HepG2 (cell line): ENCODE results near the gene POLE4. TPM values are rescaled to one million over a fixed set of nuclear protein-coding genes. Genes with fewer than 3 reads are reported as not detected.

ENCODE experiments used
- ATF7 ChIP-seq, 2 experiments: fragments of 450-650 bp in 1 of 2; sonication (generic) in 1 of 2; formaldehyde crosslinking in 1 of 2; IDR thresholded peaks; 2 replicates each; pipeline versions ENCODE4 v1.4.0 to v1.6.1; 2016 to 2020; ENCODE audit warnings: antibody characterized with exemption in 1 of 2, mild to moderate bottlenecking in 1 of 2, missing genetic modification reagents in 1 of 2
- CEBPZ ChIP-seq: IDR thresholded peaks from 2 replicates; pipeline ENCODE4 v1.6.1; 2012; ENCODE audit warnings: low read length, improper control_type of control experiment
- MBNL3 ChIP-seq: fragments of 250-450 bp; sonication (Bioruptor Pico); conservative IDR thresholded peaks from 2 replicates; pipeline ENCODE4 v1.8.0; 2022; ENCODE audit warnings: mild to moderate bottlenecking, inconsistent platforms
- MYC ChIP-seq: sonication (generic); formaldehyde crosslinking; IDR thresholded peaks from 2 replicates; pipeline ENCODE4 v1.9.0; 2021; ENCODE audit warnings: missing genetic modification reagents, borderline replicate concordance
- NCOA1 ChIP-seq: sonication (generic); formaldehyde crosslinking; IDR thresholded peaks from 2 replicates; pipeline ENCODE4 v1.9.0; 2021; ENCODE audit warnings: missing genetic modification reagents
- NFIB ChIP-seq: sonication (generic); formaldehyde crosslinking; IDR thresholded peaks from 2 replicates; pipeline ENCODE4 v1.9.0; 2021; ENCODE audit warnings: missing genetic modification reagents, mild to moderate bottlenecking, borderline replicate concordance
- POLR2G ChIP-seq: fragments of 200-400 bp; formaldehyde crosslinking; IDR thresholded peaks from 2 replicates; pipeline ENCODE4 v1.6.1; 2018; ENCODE audit warnings: mild to moderate bottlenecking, low read depth, low read length, moderate library complexity
- RFX1 ChIP-seq: fragments of 450-650 bp; IDR thresholded peaks from 2 replicates; pipeline ENCODE4 v1.6.1; 2017
- SIX1 ChIP-seq: sonication (generic); formaldehyde crosslinking; IDR thresholded peaks from 2 replicates; pipeline ENCODE4 v1.4.0; 2020; ENCODE audit warnings: missing genetic modification reagents, borderline replicate concordance
- SMARCC2 ChIP-seq: fragments of 450-650 bp; IDR thresholded peaks from 2 replicates; pipeline ENCODE4 v1.6.1; 2017; ENCODE audit warnings: antibody characterized with exemption, mild to moderate bottlenecking
- SRSF4 ChIP-seq: fragments of 200-400 bp; formaldehyde crosslinking; IDR thresholded peaks from one replicate; pipeline ENCODE4 v1.6.1; 2018; ENCODE audit warnings: mild to moderate bottlenecking, low read depth, low read length, moderate library complexity; ENCODE audit not compliant: poor library complexity, severe bottlenecking
- ZFP91 ChIP-seq: sonication (generic); formaldehyde crosslinking; IDR thresholded peaks from 2 replicates; pipeline ENCODE4 v1.9.0; 2022; ENCODE audit warnings: missing genetic modification reagents, mild to moderate bottlenecking, borderline replicate concordance
- ZNF12 ChIP-seq: sonication (generic); formaldehyde crosslinking; IDR thresholded peaks from 2 replicates; pipeline ENCODE4 v1.5.0; 2020; ENCODE audit warnings: missing genetic modification reagents
- ZNF354B ChIP-seq: sonication (generic); formaldehyde crosslinking; IDR thresholded peaks from 2 replicates; pipeline ENCODE4 v1.8.0; 2022; ENCODE audit warnings: mild to moderate bottlenecking, missing genetic modification reagents
- ZNF512B ChIP-seq: sonication (generic); formaldehyde crosslinking; IDR thresholded peaks from 2 replicates; pipeline ENCODE4 v1.5.1; 2020; ENCODE audit warnings: missing genetic modification reagents, mild to moderate bottlenecking, borderline replicate concordance
- ZNF564 ChIP-seq: sonication (generic); formaldehyde crosslinking; IDR thresholded peaks from 2 replicates; pipeline ENCODE4 v1.8.1; 2023; ENCODE audit warnings: mild to moderate bottlenecking, missing genetic modification reagents
- ZNF597 ChIP-seq: sonication (generic); formaldehyde crosslinking; IDR thresholded peaks from 2 replicates; pipeline ENCODE4 v1.5.0; 2020; ENCODE audit warnings: missing genetic modification reagents
- ZNF7 ChIP-seq: IDR thresholded peaks from 2 replicates; pipeline ENCODE4 v1.6.1; 2016; ENCODE audit warnings: missing biosample characterization, missing genetic modification reagents
- ZNF720 ChIP-seq: sonication (generic); formaldehyde crosslinking; IDR thresholded peaks from 2 replicates; pipeline ENCODE4 v1.4.0; 2020; ENCODE audit warnings: missing genetic modification reagents
- ZNF777 ChIP-seq: sonication (generic); formaldehyde crosslinking; IDR thresholded peaks from 2 replicates; pipeline ENCODE4 v1.4.0; 2020; ENCODE audit warnings: missing genetic modification reagents
- polyA plus RNA-seq, 8 experiments: library from polyadenylated mRNA; depleted of rRNA in 3 of 8; stranded (reverse) in 7 of 8; unstranded in 1 of 8; fragments of >200 nt; fragmentation: Illumina TruSeq in 4 of 8; extraction: Trizol in 4 of 8; gene quantifications; 2 replicates each; pipeline versions ENCODE4 v1.2.1 to v1.2.3, GENCODE V29; 2011 to 2016; ENCODE audit warnings: low read depth in 4 of 8, missing spikeins in 1 of 8, mixed read lengths in 1 of 8; ENCODE audit not compliant: insufficient read depth in 1 of 8
- total RNA-seq, 5 experiments: library from RNA; depleted of rRNA; stranded (reverse); fragments of >200 nt; fragmentation: Illumina TruSeq; extraction: Trizol; gene quantifications; 2 replicates each; pipeline ENCODE4 v1.2.3, GENCODE V29; 2016; ENCODE audit warnings: low read depth in 1 of 5

Gene POLE4
- total and polyA plus RNA-seq, 2 of the 13 experiments (the other 11 are each of a cell fraction or from before 2014, with no cell fraction given): 106 to 116 TPM

- TF ChIP-seq SMARCC2 (no peak), ZNF354B (CRISPR knock-in tag) (peak; percentile 93; the same call in 1 of the 2 replicates), ZNF512B (CRISPR knock-in tag) (0 out of 2 replicates have a peak, but pooled peaks have one; percentile 48), SRSF4 (no peak), ZNF597 (CRISPR knock-in tag) (no peak), ZNF564 (peak; percentile 85; the same call in 1 of the 2 replicates), ZNF720 (CRISPR knock-in tag) (no peak; the same call in 1 of the 2 replicates), ZNF777 (CRISPR knock-in tag) (peak; percentile 82), RFX1 (no peak), ZNF7 (CRISPR knock-in tag) (peak; percentile 16; the same call in 1 of the 2 replicates), MBNL3 (CRISPR knock-in tag) (no peak), POLR2G (peak; percentile 97), MYC (peak; percentile 87), ZNF12 (peak; percentile 46), NCOA1 (CRISPR knock-in tag) (peak; percentile 89; the same call in 1 of the 2 replicates), NFIB (peak; percentile 26; the same call in 1 of the 2 replicates), ZFP91 (CRISPR knock-in tag) (peak; percentile 91), CEBPZ (no peak), ATF7 (IDR thresholded peaks at IDR 0.05) (no peak), ATF7 (CRISPR knock-in tag; IDR thresholded peaks at IDR 0.05) (peak; percentile 88; the same call in 1 of the 2 replicates), SIX1 (peak; percentile 15; the same call in 1 of the 2 replicates)
These were observed at the start of gene POLE4 (continued) for GRCh38 chr2:74958274-74959105.
